Keratinocyte (primary cell): ENCODE results near the gene RAN. TPM values are rescaled to one million over a fixed set of nuclear protein-coding genes. Genes with fewer than 3 reads are reported as not detected.
"Not testable (repeated sequence)": the region's sequence is repeated elsewhere in the genome, so short reads cannot be mapped to it uniquely, and the experiment has no call there.

Source experiments
- DNase-seq: peaks from one replicate; pipeline ENCODE4 v3.0.0-alpha.2; 2011; ENCODE audit warnings: low read depth, missing footprints, low spot score
- FAIRE-seq: peaks from 2 replicates; lab custom pipeline; 2011; peaks lifted over from hg19 to GRCh38; lab: Jason Lieb, UNC
- H2AFZ ChIP-seq: 2 replicates; pipeline ENCODE4 v1.6.0; 2012; ENCODE audit warnings: low read length, control low read depth, inconsistent platforms; ENCODE audit not compliant: control insufficient read depth
- H3K27ac ChIP-seq: 2 replicates; pipeline ENCODE4 v1.5.1; 2011; ENCODE audit warnings: low read length; ENCODE audit not compliant: control insufficient read depth, insufficient read depth
- H3K27me3 ChIP-seq: 3 replicates; pipeline ENCODE4 v1.6.0; 2011; ENCODE audit warnings: low read length; ENCODE audit not compliant: control insufficient read depth, insufficient read depth; ENCODE audit errors: extremely low read depth
- H3K36me3 ChIP-seq, 2 experiments: 2 replicates in 1 of 2; 3 replicates in 1 of 2; pipeline ENCODE4 v1.5.1; 2011; ENCODE audit warnings: low read length in 2 of 2, mild to moderate bottlenecking in 1 of 2; ENCODE audit not compliant: control insufficient read depth in 2 of 2, insufficient read depth in 2 of 2; ENCODE audit errors: extremely low read depth in 1 of 2
- H3K4me1 ChIP-seq: 3 replicates; pipeline ENCODE4 v1.5.1; 2011; ENCODE audit warnings: low read length; ENCODE audit not compliant: control insufficient read depth, insufficient read depth; ENCODE audit errors: extremely low read depth
- H3K4me2 ChIP-seq: 3 replicates; pipeline ENCODE4 v1.6.0; 2011; ENCODE audit warnings: low read depth, low read length; ENCODE audit not compliant: control insufficient read depth, insufficient read depth; ENCODE audit errors: extremely low read depth
- H3K4me3 ChIP-seq, 3 experiments: fragments of 200-600 bp in 1 of 3; sonication (generic) in 1 of 3; 2 replicates in 2 of 3; 3 replicates in 1 of 3; pipeline ENCODE4 v1.5.1; 2011 to 2016; ENCODE audit warnings: low read length in 3 of 3, mild to moderate bottlenecking in 3 of 3, control low read depth in 2 of 3, inconsistent platforms in 1 of 3, low read depth in 1 of 3, mixed read lengths in 1 of 3, mixed run types in 1 of 3, moderate library complexity in 1 of 3; ENCODE audit not compliant: control insufficient read depth in 2 of 3, insufficient read depth in 2 of 3; ENCODE audit errors: extremely low read depth in 1 of 3
- H3K79me2 ChIP-seq: 2 replicates; pipeline ENCODE4 v1.6.0; 2012; ENCODE audit warnings: low read length; ENCODE audit not compliant: control insufficient read depth, insufficient read depth
- H3K9ac ChIP-seq: 3 replicates; pipeline ENCODE4 v1.6.0; 2011; ENCODE audit warnings: low read length; ENCODE audit not compliant: control insufficient read depth, insufficient read depth; ENCODE audit errors: extremely low read depth
- H3K9me1 ChIP-seq: 3 replicates; pipeline ENCODE4 v1.6.0; 2011; ENCODE audit warnings: low read length; ENCODE audit not compliant: control insufficient read depth, insufficient read depth; ENCODE audit errors: extremely low read depth
- H3K9me3 ChIP-seq: 2 replicates; pipeline ENCODE4 v1.5.1; 2012; ENCODE audit warnings: low read depth, low read length; ENCODE audit not compliant: control insufficient read depth
- H4K20me1 ChIP-seq: 3 replicates; pipeline ENCODE4 v1.6.0; 2011; ENCODE audit warnings: low read length; ENCODE audit not compliant: control insufficient read depth, insufficient read depth; ENCODE audit errors: extremely low read depth
- CTCF ChIP-seq, 3 experiments: IDR thresholded peaks in 1 of 3; conservative IDR thresholded peaks in 1 of 3; optimal IDR thresholded peaks in 1 of 3; 2 replicates in 2 of 3; 3 replicates in 1 of 3; pipeline versions ENCODE3 to v1.5.1; 2011; ENCODE audit warnings: low read length in 3 of 3, mild to moderate bottlenecking in 3 of 3, moderate library complexity in 2 of 3, control low read depth in 1 of 3, inconsistent platforms in 1 of 3; ENCODE audit not compliant: insufficient read depth in 2 of 3; ENCODE audit errors: extremely low read depth in 1 of 3
- EZH2 ChIP-seq: IDR thresholded peaks from one replicate; pipeline ENCODE4 v1.6.1; 2012; ENCODE audit warnings: inconsistent platforms, mild to moderate bottlenecking, low read length, moderate library complexity
- dilution Hi-C: fragments of 300-500 bp; cut with MboI; formaldehyde crosslinking; loops from one replicate; pipeline ENCODE4 v1.7.0; 2020; ENCODE audit warnings: low sequenced_read_pairs; ENCODE audit not compliant: extremely low pct_ligation_motif_present
- polyA plus RNA-seq, 5 experiments: library from polyadenylated mRNA; depleted of rRNA in 3 of 5; stranded (reverse) in 3 of 5; stranded (forward) in 1 of 5; unstranded in 1 of 5; fragments of >200 nt; gene quantifications; 1 replicate in 1 of 5; 2 replicates in 3 of 5; 3 replicates in 1 of 5; pipeline versions ENCODE4 v1.2.1 to v1.2.3, GENCODE V29; 2011 to 2012; ENCODE audit warnings: missing spikeins in 2 of 5, low read depth in 1 of 5, low replicate concordance in 1 of 5

RAN gene
- polyA plus RNA-seq, 1 donor (not counting 4 experiments of a cell fraction or from before 2014, with no cell fraction given) = 2,211 TPM

GRCh38 chr12:130875193-130875592, 3.3 kb downstream of the RAN start:
- Histone ChIP-seq H3K4me2 (no peak overlapping the region), H3K36me3 (peaks cover 22 to 35% of the 10 kb centered on the region in 2 experiments), H3K9me3 (no peaks in the 10 kb centered on the region), H3K4me1 (peaks cover 15% of the 10 kb centered on the region), H3K27me3 (no peaks in the 10 kb centered on the region), H3K4me3 (no peak overlapping the region), H3K9ac (no peak overlapping the region), H3K9me1 (peaks cover 2% of the 10 kb centered on the region), H2AFZ (no peak overlapping the region), H3K27ac (no peak overlapping the region), H4K20me1 (peaks cover 16% of the 10 kb centered on the region), H3K79me2 (peaks cover 35% of the 10 kb centered on the region)
- DNase-seq (no peak), FAIRE-seq (no peak)
- TF ChIP-seq CTCF (optimal IDR thresholded peaks at IDR 0.05 in 1 of 3, IDR thresholded peaks at IDR 0.05 in 1 of 3, conservative IDR thresholded peaks at IDR 0.05 in 1 of 3; ENCODE audit: extremely low read depth in 1 of 3, insufficient read depth in 2 of 3, low read length in 3 of 3) (no peak), EZH2 (no peak)
- dilution Hi-C loops = no loop called here

GRCh38 chr12:130875708-130876107, 3.8 kb downstream of the RAN start:
- peaks cover 35% of the 10 kb centered on the region for H3K79me2 ChIP-seq
- DNase-seq, H3K4me3 ChIP-seq, H3K9me3 ChIP-seq, H3K9ac ChIP-seq, H3K9me1 ChIP-seq, H3K27ac ChIP-seq, H2AFZ ChIP-seq, H3K4me2 ChIP-seq, dilution Hi-C loops, H3K27me3 ChIP-seq, FAIRE-seq: not testable (repeated sequence)
- H4K20me1 ChIP-seq = peaks cover 16% of the 10 kb centered on the region
- H3K36me3 ChIP-seq = peaks cover 22 to 35% of the 10 kb centered on the region in 2 experiments
- peaks cover 15% of the 10 kb centered on the region for H3K4me1 ChIP-seq

- FAIRE-seq = no peak
- Histone ChIP-seq H3K27ac (no peak overlapping the region), H3K9me1 (peaks cover 2% of the 10 kb centered on the region), H3K36me3 (peaks cover 22 to 35% of the 10 kb centered on the region in 2 experiments), H3K4me3 (no peak overlapping the region), H4K20me1 (peaks cover 16% of the 10 kb centered on the region), H3K27me3 (no peaks in the 10 kb centered on the region), H3K9ac (no peak overlapping the region), H3K9me3 (no peaks in the 10 kb centered on the region), H2AFZ (no peak overlapping the region), H3K4me1 (peaks cover 11% of the 10 kb centered on the region), H3K4me2 (no peak overlapping the region), H3K79me2 (peaks cover 35% of the 10 kb centered on the region)
- TF ChIP-seq EZH2 (no peak), CTCF (optimal IDR thresholded peaks at IDR 0.05 in 1 of 3, IDR thresholded peaks at IDR 0.05 in 1 of 3, conservative IDR thresholded peaks at IDR 0.05 in 1 of 3; ENCODE audit: extremely low read depth in 1 of 3, insufficient read depth in 2 of 3, low read length in 3 of 3) (no peak)
- DNase-seq = no peak
- dilution Hi-C loops = no loop called here
Measured at GRCh38 chr12:130876297-130876696, 4.4 kb downstream of the RAN start.
